VCaP (cell line): ENCODE results near the gene ORC1.

Source experiments
- H3K27ac ChIP-seq: fragments of 450-650 bp; 2 replicates; pipeline ENCODE4 v1.5.1; 2017
- CTCF ChIP-seq: fragments of 450-650 bp; conservative IDR thresholded peaks from 2 replicates; pipeline ENCODE4 v1.5.1; 2017; ENCODE audit warnings: mild to moderate bottlenecking, moderate library complexity

ORC1 gene

GRCh38 chr1:52356818-52357355 is 47.3 kb downstream of the ORC1 start:
- TF ChIP-seq CTCF: no peak

GRCh38 chr1:52355847-52356505 is 48.2 kb downstream of the ORC1 start:
- TF ChIP-seq CTCF: no peak
- H3K27ac ChIP-seq: no peak overlapping the region

More at GRCh38 chr1:52356818-52357355, 47.3 kb downstream of the ORC1 start:
- H3K27ac ChIP-seq: no peak overlapping the region

GRCh38 chr1:52355436-52355835 is 48.8 kb downstream of the ORC1 start:
- no peak overlapping the region for H3K27ac ChIP-seq
- TF ChIP-seq CTCF: no peak

DNA sequence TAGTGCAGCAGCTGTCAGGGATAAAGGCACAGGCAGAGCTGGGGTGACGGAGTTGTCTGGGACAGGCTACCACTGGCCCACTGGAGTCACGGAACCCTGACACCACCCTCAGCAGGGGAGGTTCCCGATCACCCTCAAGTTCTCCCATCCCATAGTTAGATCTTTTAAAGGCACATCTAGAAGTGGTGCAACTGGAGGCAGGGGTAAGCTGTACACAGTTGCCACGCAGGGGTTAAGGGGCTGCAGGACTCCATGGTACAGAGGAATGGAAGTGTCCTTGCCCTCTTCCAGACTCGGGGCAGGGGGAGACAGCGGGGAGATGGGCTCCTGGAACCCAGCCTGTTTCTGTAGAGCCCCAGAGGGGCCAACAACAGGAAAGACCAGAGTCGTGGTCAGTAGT is 51.5 kb downstream of the ORC1 start:
- no peak overlapping the region for H3K27ac ChIP-seq
- no peak for TF ChIP-seq CTCF

DNA sequence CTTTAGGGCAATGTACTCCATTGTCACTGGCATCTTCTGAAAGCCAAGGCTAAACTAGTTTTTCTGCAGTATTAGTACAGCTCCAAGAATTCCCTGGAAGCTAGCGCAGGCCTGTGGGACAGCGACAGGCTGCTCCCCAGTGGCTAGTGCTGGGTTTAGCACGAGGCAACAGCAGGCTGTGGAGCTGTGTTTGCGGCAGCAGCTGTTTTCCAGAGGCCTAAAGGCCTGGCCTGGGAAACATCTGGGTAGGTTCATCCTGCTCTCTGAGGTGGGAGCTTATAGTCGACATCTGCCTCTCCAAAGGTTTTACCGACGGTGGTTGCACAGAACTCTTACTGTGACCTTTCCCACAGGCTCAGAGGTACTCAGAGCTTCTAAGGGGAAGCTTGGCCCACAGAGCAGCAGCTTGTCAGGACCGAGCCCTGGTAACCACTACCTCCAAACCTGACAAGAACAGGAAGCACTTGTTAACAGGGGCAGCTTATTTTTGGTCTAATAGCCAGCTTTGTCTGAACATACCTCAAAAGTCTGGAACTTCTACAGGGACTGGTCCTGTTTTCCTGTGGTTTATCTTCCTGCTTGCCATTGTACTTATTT is 55.4 kb downstream of the ORC1 start:
- H3K27ac ChIP-seq: no peak overlapping the region
- peak; percentile 65 for TF ChIP-seq CTCF

GRCh38 chr1:52346653-52347052 is 57.6 kb downstream of the ORC1 start:
- H3K27ac ChIP-seq: no peak overlapping the region
- TF ChIP-seq CTCF: no peak

DNA sequence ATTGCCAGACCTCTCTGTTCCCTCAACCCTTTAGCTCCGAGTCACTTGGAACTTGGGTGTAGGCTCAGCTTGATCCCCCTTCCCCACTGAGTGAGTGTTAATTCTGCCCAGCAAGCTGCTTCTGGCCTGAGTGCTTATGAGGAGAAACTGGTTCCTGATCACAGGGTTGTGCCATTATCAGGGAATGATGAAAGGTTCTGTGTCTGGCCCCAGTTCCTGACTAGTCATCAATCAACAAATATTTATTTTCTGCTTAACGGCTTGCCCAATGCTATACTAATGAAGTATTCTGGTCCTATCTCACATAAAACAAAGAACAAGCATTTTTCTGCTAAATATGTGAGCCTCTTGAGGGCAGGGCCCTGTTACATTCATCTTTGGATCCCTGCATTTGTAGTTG is 59.0 kb downstream of the ORC1 start:
- no peak for TF ChIP-seq CTCF
- no peak overlapping the region for H3K27ac ChIP-seq
